CD4-positive, alpha-beta T cell treated with Interleukin-6 at 100 ng/mL for 8 hours (primary cell): Measurements from ENCODE around the gene ERG.

Experiments
- DNase-seq: peaks from one replicate; pipeline ENCODE4 v3.0.0-alpha.2; 2020; ENCODE audit warnings: mixed read lengths, low spot score

ERG gene

DNA sequence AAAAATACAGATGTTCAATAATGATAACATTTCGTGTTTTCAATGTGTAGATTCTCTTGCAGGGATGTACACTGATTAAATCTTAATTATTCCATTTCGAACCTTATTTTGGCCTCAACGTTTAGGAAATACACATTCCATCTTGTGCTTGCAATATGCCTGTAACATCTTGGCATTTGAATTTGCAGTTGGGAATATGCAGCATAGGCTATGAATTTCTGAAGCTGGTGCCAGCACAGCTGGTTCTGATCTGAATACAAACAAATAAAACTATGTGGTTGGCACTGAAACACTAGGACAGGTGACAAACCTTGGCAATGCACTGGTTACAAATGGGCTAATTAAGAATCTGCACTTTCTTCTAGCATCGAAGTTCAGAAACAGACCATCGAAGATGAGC is 108.4 kb downstream of the ERG start:
- DNase-seq, result no peak

GRCh38 chr21:38389354-38389676 is 109.0 kb downstream of the ERG start:
- no peak for DNase-seq

- no peak for DNase-seq
Observed at GRCh38 chr21:38388647-38389353, 109.5 kb downstream of the ERG start.

- no peak for DNase-seq
Observed at GRCh38 chr21:38388203-38388602, 110.1 kb downstream of the ERG start.

- no peak for DNase-seq
Observed at GRCh38 chr21:38386967-38387366, 111.3 kb downstream of the ERG start.

- DNase-seq, result no peak
Observed at GRCh38 chr21:38385427-38386175, 112.7 kb downstream of the ERG start.

GRCh38 chr21:38384675-38385426 is 113.4 kb downstream of the ERG start:
- no peak for DNase-seq

DNA sequence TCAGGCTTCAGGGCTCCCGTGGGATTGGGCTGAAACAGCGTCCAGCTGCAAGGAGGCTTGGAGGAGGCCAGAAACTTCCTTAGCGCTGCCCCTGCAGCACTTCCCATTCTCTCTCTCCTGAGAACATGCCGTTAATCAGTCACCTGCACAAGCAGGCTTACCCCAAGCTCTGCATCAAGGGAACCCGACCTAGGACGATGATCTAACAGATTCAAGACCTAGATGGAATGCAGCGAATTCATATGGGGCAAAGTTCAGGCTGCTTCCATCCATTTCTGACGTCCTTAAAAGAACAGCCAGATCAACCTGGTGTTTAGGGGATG is 114.1 kb downstream of the ERG start:
- DNase-seq, result no peak

DNA sequence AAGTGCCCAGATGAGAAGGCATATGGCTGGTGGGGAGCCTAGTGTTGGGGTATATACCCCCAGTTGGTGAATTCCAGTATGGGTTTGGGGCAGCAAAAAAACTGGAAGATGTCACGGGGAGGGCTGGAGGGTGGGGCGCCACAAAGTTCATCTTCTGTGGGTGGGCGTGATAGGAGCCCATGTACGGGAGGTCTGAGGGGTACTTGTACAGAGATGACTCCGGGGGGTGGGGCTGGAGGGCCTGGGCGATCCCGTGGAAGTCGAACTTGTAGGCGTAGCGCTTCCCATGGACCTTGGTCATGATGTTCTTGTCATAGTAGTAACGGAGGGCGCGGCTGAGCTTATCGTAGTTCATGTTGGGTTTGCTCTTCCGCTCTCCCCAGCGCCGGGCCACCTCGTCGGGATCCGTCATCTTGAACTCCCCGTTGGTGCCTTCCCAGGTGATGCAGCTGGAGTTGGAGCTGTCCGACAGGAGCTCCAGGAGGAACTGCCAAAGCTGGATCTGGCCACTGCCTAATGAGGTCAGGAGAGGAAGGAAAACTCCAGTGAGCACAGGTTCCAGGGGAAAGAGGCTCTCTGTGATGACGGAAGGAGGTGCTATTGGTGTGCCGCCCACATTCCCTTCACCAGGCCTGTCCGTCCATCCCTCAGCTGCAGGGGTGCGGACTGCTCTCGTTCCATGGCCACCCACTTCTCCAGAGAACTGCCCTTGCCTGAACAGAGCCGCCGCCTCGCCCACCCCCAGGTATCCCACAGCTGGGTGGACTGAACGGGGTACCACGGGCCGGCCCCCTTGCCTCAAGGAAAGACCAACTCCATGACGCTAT is 114.7 kb downstream of the ERG start:
- no peak for DNase-seq

DNA sequence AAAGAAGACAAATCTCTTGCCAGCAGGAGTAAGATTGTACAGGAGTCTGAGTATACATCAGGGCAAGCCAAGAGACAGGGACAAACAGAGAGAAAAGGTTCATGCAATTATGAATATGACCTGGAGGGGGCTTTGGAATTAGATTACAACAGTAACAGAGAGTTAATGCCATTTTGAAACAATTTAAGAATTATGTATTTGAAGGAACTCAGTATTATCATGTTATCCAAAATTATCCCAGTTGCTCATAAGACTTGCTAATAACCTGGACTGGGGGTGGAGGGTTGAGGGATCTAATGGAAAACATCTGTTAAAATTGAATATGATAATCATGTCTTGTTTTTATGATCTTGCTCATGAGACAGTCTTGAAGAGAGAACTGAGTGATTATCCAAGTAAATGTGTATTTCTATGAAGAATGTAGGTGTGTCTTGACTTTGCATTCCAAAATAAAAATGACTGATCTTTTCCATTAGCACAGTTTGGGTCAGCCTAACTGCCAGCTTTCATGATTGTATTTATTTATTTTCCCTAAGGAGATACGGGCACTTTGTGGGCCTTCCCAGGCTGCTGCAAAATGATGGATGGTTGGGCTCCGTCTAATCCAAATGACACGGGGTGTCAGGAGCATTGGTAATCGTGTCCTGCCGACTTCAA is 117.7 kb downstream of the ERG start:
- DNase-seq, result no peak

DNA sequence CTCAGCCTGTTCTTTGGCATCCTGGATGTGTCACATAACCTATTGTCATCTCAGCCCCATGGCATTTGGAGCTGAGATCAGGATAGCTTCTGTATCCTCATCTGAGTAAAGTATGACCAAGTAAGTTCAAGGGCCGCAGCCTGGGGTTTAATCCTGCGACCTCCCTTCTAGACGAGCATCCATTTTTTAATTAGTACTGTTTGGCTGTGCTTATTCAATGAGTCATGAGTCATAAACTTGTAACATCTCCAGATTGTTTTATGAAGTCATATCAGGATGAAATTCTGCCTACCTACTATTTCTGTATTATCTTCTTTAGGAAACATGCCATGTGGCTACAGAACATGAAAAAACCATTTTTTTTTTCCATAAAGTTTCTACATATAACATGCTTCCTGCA is 119.1 kb downstream of the ERG start:
- DNase-seq, result no peak

GRCh38 chr21:38377165-38378088 is 120.8 kb downstream of the ERG start:
- DNase-seq, result no peak

DNA sequence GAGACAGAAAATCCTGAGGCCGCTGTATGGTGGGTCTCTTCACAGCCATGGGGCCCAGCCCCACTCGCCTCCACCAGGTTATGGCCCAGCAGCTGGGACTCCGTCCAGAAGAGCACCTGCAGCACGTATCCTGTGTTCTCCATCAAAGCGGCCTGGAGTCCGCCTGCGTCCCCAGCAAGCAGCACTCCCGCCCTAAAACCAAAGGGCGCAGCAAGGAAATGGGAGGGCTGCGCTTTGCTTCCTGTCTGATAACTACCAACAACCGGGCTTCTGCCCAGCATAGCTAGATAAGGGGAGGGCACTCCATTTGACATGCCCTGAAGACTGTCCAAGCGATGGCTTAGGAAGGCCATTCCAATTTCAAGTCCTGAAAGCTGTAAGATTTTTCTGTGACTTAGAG is 121.6 kb downstream of the ERG start:
- DNase-seq, result no peak

- DNase-seq, result no peak
Observed at GRCh38 chr21:38376235-38376634, 122.0 kb downstream of the ERG start.

DNA sequence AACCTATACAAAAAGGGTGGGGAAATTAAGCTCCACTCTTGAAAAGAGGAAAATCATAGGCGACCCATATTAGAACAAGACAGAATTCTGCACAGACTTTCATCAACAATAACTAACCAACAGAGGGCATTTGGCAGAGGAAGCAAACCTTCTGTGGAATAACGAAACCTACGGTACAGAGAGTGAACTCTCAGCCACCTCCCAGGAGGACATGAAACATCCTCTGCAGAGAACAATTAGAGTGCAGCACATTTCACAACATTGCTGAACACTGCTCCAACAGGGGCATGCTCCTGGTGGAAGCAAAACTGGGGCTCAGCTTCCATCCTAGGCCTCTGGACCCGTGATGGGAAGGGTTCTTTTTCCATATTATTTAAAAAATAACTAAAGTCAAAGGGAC is 130.6 kb downstream of the ERG start:
- DNase-seq, result no peak

DNA sequence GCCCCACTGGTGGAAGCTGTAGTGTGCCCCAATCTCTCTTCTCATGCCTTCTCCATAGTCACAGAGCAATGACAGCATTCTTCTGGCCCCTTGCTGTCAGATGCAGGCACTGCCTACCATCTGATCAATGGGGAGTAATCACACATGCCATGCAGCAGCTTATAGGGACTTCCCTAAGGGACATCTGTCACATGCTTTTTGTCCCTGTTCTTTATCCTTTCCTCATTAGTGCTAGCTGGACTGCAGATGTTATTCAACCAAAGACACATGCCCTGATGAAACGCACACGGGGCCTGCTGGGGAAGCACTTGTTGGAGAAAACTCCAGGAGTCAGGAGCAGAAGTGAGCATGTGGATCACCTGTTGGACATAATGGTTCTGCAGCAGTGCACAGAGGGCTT is 132.8 kb downstream of the ERG start:
- no peak for DNase-seq

- DNase-seq, result no peak
Observed at GRCh38 chr21:38363693-38364092, 134.6 kb downstream of the ERG start.

DNA sequence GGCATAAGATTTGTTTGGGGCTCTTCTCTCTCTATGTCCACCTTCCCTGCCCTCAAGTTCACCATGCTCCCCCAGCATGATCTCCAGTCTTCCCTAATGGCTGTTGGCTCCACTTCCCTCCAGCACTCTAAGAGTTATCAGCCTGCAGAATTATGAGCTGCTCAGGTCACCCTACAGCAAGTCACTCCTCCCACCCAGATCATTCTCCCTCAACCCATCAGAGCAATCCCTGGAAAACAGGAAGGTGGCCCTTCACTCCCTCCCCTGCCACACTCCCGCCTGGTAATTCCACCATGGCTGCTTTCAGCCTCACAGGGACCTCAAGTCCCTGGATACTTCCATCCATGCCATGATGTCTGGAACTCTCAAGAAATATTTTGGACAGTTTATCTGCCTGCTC is 137.0 kb downstream of the ERG start:
- no peak for DNase-seq

GRCh38 chr21:38359835-38360234 is 138.4 kb downstream of the ERG start:
- DNase-seq, result no peak

- no peak for DNase-seq
Observed at GRCh38 chr21:38359090-38359489, 139.2 kb downstream of the ERG start.

- DNase-seq, result no peak
Observed at GRCh38 chr21:38358666-38359065, 139.6 kb downstream of the ERG start.
